ENCODE measurements around the gene MCTP1.
"Not testable (repeated sequence)": the region's sequence is repeated elsewhere in the genome, so short reads cannot be mapped to it uniquely, and the experiment has no call there.

The MCTP1 gene

GRCh38 chr5:95022967-95023695 is 261.8 kb downstream of the MCTP1 start:
- no peak for DNase-seq

GRCh38 chr5:95020345-95020744 is 264.5 kb downstream of the MCTP1 start:
- no peak for DNase-seq

GRCh38 chr5:95018946-95019345 is 265.9 kb downstream of the MCTP1 start:
- DNase-seq = no peak

GRCh38 chr5:95018511-95018910 is 266.4 kb downstream of the MCTP1 start:
- no peak for DNase-seq

DNA sequence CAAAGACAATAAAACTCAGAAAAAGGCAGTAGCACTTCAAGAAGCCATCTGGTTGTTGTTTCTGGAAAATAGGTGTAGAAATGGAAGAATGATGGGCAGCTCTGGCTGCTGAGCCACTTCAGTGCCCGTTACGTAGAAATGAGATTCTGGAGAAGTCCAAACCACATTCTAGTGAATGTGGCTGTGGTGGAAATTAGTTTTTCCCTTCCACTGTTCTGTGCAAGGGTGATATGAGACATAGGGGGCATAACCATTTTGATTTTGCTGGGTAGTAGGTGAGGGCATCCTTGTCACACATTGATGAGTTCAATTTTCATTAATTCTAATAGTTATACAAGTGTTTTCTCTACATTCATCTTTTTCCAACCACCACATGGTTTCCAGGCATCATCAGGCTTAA is 275.1 kb downstream of the MCTP1 start:
- no peak for DNase-seq

DNA sequence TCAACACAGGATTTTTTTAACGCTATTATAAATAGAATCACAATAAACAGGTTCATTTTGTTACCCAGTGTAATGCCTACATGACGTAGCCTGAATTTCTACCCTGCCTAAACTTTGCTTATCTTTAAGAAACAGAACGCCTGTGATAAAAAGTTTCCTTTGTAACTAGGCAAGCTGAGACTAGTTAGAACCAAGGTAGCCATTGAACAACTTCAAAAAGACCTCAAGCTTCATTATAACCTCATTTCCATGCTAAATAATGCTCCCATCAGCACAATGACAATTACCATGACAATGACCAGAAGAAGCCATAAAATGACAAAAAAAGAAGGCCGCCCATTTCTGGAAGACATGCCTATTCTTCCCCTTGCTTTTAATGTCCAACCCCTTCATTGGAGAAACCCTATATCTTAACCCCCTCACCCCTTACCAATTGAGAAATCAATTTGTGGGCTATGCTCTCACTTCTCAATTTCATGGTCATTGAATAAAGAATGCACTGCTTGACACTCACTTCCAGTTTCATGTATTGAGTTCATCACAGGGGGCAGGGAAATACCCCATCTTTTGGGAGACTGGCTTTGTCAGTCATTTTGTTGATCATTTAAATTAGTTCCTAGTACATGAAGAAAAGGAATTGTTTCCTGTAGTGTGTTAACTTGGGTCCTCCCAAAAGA is 276.8 kb downstream of the MCTP1 start:
- DNase-seq = no peak

DNA sequence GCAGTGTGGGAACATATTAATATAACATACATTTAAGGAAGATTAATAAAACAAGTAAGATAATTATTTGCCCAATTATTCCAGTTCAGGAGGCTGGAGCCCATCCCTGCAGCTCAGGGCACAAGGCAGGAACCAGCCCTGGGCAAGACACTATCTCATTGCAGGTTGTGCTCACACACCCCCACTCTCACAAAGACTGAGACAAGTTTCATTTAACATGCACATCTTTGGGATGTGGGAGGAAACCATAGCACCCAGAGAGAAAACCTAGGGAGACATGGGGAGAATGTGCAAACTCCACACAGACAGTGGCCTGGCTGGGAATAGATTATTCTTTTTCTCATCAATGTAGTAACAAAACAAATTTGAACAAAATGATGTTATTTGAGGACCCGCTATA is 279.1 kb downstream of the MCTP1 start:
- no peak for DNase-seq

- DNase-seq = no peak
Observed at GRCh38 chr5:94998670-94999069, 286.2 kb downstream of the MCTP1 start.

DNA sequence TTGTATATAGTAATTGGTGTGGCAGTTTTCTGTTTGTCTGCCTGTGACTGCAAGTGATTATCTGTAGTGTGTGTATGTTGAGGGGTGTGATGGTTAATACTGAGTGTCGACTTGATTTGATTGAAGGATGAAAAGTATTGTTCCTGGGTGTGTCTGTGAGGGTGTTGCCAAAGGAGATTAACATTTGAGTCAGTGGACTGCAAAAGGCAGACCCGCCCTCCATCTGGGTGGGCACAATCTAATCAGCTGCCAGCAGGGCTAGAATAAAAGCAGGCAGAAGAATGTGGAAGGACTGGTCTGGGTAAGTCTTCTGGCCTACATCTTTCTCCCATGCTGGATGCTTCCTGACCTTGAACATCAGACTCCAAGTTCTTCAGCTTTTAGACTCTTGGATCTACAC is 290.4 kb downstream of the MCTP1 start:
- not testable (repeated sequence) for DNase-seq

DNA sequence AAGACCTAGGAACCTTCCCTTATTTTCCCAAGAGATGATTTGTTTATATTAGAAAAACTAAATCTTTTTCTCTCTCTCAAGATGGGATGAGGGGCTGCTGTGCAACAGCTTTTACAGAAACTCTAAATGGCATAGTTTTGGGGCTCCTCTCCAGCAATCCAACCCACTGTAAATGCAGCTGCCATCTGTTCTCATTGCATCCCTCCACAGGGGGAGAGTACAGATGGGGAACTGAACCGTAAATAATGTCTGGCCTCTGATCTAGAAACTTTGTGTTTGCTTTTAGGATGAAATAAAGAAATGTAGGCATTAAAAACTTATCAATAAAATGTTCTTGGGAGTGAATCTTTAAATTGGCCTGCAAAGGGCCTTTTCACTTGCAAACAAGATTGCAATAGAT is 291.4 kb downstream of the MCTP1 start:
- DNase-seq = no peak

DNA sequence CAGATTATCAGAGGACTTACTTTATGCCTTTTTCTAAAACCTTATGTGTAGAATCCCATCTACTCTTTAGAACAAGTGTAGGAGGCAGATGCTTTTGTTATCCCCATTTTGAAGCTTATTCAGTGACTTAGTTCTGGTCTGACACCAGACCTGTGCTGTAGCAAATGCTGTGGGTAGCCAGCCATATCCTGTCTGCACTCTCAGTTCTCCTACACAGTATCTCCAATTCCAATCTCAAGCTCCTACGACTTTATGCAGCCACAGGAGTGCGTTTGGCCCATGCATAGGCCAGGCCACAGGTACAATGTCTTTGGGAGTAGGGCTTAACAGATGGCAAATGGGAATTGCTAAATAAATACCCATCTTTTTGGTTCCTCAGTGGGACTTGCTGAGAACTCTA is 292.6 kb downstream of the MCTP1 start:
- no peak for DNase-seq

- no peak for DNase-seq
Observed at GRCh38 chr5:94983861-94984535, 300.9 kb downstream of the MCTP1 start.

DNA sequence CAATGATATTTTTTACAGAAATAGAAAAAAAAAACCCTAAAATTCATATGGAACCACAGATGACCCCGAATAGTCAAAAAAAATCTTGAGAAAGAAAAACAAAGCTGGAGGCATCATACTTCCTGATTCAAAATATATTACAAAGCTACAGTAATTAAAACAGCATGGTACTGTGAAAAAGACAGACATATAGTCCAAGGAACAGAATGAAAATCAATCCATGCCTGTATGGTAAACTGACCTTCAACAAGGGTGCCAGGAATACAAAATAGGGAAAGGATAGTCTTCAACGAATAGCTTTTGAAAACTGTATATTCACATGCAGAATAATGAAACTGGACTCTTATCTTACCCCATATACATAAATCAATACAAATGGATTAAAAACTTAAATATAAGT is 307.5 kb downstream of the MCTP1 start:
- DNase-seq = no peak

DNA sequence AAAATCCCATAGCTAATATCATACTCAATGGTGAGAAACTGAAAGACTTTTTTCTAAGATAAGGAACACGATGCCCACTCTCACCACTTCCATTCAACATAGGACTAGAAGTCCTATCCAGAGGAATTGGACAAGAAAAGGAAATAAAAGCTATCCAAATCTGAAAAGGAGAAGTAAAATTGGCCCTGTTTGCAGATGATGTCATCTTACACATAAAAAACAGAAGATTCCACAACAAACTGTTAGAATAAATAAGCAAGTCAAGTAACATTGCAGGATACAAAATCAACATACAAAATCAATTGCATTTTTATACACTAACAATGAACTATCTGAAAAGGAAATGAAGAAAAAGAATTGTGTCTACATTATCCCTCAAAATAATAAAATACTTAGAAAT is 308.0 kb downstream of the MCTP1 start:
- DNase-seq = no peak

DNA sequence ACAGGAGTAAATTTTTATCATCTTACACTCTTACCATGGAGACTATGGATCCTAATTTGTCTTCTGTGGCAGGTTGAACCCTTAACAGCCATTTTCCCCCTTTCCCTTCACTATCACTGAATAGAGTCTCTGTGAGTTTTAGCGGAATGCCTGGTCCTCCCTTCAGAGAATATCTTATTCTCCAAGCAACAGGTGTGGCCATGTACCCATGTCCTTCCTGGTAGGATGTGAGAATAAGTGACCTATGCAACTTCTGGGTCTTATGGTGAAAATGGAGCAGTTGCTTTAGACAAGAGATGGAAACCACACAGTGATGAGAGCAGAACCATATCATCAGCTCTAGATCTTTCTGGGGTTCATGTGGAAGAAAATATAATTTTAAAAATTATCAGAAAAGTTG is 312.6 kb downstream of the MCTP1 start:
- no peak for DNase-seq

GRCh38 chr5:94969174-94969573 is 315.7 kb downstream of the MCTP1 start:
- DNase-seq = no peak

DNA sequence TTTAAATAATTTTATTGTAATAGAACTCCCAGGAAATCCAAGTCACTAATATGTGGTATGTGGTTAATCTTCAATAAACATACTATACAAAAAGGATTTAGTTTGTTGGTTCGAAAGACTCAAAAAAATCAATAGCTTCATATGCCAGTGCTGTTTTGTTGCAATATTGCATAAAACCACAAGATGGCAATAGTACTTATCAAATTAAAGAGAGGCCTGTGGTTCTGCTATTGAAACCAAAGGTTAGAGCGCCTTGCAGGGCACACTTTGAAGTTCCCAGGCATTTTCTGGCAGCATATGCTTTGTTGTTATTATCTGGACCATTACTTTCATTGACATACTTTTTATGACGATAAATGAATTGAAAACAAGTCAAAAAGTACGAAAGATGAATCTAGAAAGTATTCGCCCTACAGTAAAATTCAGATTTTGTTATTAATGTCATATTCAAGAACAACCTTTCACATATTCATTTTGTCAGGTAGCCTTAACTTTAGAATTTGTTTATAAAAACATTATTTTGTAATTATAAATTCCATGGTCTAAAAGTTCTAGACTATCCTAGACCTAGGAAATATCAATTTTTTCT is 316.3 kb downstream of the MCTP1 start:
- DNase-seq = peak in 1 of 2 experiments; percentile 61

GRCh38 chr5:94967525-94967924 is 317.4 kb downstream of the MCTP1 start:
- no peak for DNase-seq

GRCh38 chr5:94959279-94959678 is 325.6 kb downstream of the MCTP1 start:
- DNase-seq = not testable (repeated sequence)

DNA sequence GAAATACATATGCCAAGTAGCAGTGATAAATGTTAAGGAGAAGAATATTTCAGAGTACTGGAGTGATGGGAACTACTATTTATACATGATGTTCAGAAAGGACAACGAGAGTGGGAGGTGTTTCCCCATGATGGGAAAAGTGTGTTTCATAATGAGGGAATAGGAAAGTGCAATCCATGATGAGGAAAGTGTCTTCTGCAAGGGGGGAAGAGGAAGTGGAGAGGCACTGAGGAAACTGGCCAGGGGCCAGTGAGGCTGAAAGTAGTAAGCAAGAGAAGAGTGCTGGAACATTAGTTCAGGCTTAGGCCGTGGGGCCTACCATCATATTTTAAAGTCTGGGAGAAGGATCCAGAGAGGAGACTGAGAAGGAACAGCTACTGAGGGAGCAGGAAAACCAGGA is 339.2 kb downstream of the MCTP1 start:
- DNase-seq = no peak

GRCh38 chr5:94944160-94944559 is 340.7 kb downstream of the MCTP1 start:
- DNase-seq = no peak

GRCh38 chr5:94941122-94941755 is 343.7 kb downstream of the MCTP1 start:
- no peak for DNase-seq

DNA sequence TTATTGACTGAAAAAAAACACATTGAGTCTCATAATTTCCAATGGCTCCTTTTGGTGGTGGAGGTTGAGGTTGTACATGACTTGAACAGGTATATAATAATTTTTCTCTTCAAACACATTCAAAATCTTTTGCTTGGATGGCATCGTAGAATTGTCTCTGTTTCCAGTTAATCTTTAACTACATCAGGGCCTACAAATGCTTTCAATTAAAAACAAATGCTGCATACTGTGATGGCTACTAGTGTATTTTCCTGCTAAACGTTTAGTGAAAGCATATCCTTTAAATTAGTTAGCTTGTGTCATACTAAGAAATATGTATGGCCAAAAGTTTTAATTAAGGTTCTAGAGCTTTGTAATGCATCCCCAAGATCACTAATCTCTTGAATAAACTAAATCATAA is 352.6 kb downstream of the MCTP1 start:
- DNase-seq = no peak

All from cerebellar nuclear complex (tissue), 1 donor.